CD8-positive, alpha-beta memory T cell (primary cell): ENCODE measurements around the gene DSP. TPM values are rescaled to one million over a fixed set of nuclear protein-coding genes. Genes with fewer than 3 reads are reported as not detected.
A peak's percentile ranks its signal among the peaks of the same experiment; 100 is the strongest.

Source experiments
- CTCF ChIA-PET: fragments of 350-600 bp; sonication (Branson Sonifier 250); formaldehyde crosslinking; loops from one replicate; lab custom pipeline; 2021; ENCODE audit warnings: antibody characterized with exemption; lab: Charles Lee
- POLR2A ChIA-PET: fragments of 350-600 bp; sonication (Branson Sonifier 250); formaldehyde crosslinking; loops from one replicate; lab custom pipeline; 2021; ENCODE audit warnings: antibody characterized with exemption; lab: Charles Lee
- DNase-seq, 5 donors: peaks; one replicate each; pipeline versions ENCODE4 v3.0.0 to v3.0.0-alpha.2; 2020 to 2022; ENCODE audit warnings: mixed read lengths in 1 of 5
- H3K27ac ChIP-seq: one replicate; pipeline ENCODE4 v1.7.0; 2013; ENCODE audit warnings: low read depth, mild to moderate bottlenecking, low read length, moderate library complexity
- H3K27me3 ChIP-seq: 2 replicates; pipeline ENCODE4 v1.7.0; 2013; ENCODE audit warnings: low read length, mild to moderate bottlenecking; ENCODE audit not compliant: insufficient read depth, poor library complexity, severe bottlenecking
- H3K36me3 ChIP-seq: 2 replicates; pipeline ENCODE4 v1.7.0; 2013; ENCODE audit warnings: mild to moderate bottlenecking, low read length, moderate library complexity; ENCODE audit not compliant: insufficient read depth
- H3K4me1 ChIP-seq: 2 replicates; pipeline ENCODE4 v1.7.0; 2013; ENCODE audit warnings: mild to moderate bottlenecking, low read length, moderate library complexity; ENCODE audit not compliant: insufficient read depth
- H3K4me3 ChIP-seq: 2 replicates; pipeline ENCODE4 v1.7.0; 2013; ENCODE audit warnings: mild to moderate bottlenecking, low read length
- H3K9me3 ChIP-seq: 2 replicates; pipeline ENCODE4 v1.7.0; 2013; ENCODE audit warnings: mild to moderate bottlenecking, low read length
- H3K27ac Mint-ChIP-seq, 8 donors: one replicate each; pipeline ENCODE4 v1.8.0; 2020 to 2021; ENCODE audit warnings: mixed read lengths in 8 of 8, mild to moderate bottlenecking in 6 of 8, inconsistent platforms in 3 of 8, moderate library complexity in 3 of 8
- H3K27me3 Mint-ChIP-seq, 2 donors: one replicate each; pipeline ENCODE4 v1.8.0; 2020 to 2021; ENCODE audit warnings: mixed read lengths in 2 of 2, mild to moderate bottlenecking in 1 of 2, moderate library complexity in 1 of 2
- H3K36me3 Mint-ChIP-seq, 3 donors: one replicate each; pipeline ENCODE4 v1.8.0; 2020 to 2021; ENCODE audit warnings: mixed read lengths in 3 of 3, inconsistent platforms in 1 of 3, mild to moderate bottlenecking in 1 of 3
- H3K4me1 Mint-ChIP-seq, 3 donors: one replicate each; pipeline ENCODE4 v1.8.0; 2020 to 2021; ENCODE audit warnings: mixed read lengths in 3 of 3, inconsistent platforms in 1 of 3, mild to moderate bottlenecking in 1 of 3
- H3K4me3 Mint-ChIP-seq, 7 donors: one replicate each; pipeline ENCODE4 v1.8.0; 2020 to 2021; ENCODE audit warnings: mixed read lengths in 7 of 7, mild to moderate bottlenecking in 6 of 7, moderate library complexity in 4 of 7, inconsistent platforms in 2 of 7
- H3K9me3 Mint-ChIP-seq, 5 donors: one replicate each; pipeline ENCODE4 v1.8.0; 2020 to 2022; ENCODE audit warnings: mixed read lengths in 5 of 5, mild to moderate bottlenecking in 3 of 5, moderate library complexity in 2 of 5, inconsistent platforms in 1 of 5
- polyA plus RNA-seq: library from polyadenylated mRNA; unstranded; fragments of 300-500 nt; fragmentation: Illumina TruSeq; gene quantifications from one replicate; pipeline ENCODE4 v1.2.3, GENCODE V29; 2021
- total RNA-seq, 2 experiments: library from RNA; stranded (reverse); gene quantifications; one replicate each; pipeline ENCODE4 v1.2.3, GENCODE V29; 2021

The DSP gene
- total and polyA plus RNA-seq, 3 experiments from 2014 or later, result 0.04 to 0.08 TPM; not detected in 1

DNA sequence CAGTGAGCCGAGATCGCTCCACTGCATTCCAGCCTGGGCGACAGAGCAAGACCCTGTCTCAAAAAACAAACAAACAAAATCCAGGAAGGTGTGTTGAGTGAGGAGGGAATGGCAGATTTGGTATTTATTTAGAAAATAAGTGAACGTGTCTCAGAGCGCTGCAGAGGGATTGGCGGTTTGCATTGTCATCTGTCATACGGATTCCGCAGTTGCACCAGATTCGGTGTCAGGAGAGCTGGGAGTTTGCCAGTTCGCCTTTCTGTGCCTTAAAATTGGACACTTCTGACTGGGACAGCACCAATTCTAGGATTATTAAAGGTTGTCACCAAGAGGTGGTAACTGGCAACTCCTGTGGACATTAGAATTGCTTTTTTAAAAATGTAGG lies 49.4 kb downstream of the DSP start:
- peaks cover 11% of the 10 kb centered on the region for H3K36me3 ChIP-seq
- H3K4me1 ChIP-seq, result peaks cover 26% of the 10 kb centered on the region
- POLR2A ChIA-PET, result no interaction called here
- Mint-ChIP-seq H3K36me3 (peaks cover 0 to 29% (median 5%) of the 10 kb centered on the region in 3 donors), H3K27me3 (no peaks in the 10 kb centered on the region), H3K4me1 (peaks cover 37 to 50% (median 48%) of the 10 kb centered on the region in 3 donors), H3K4me3 (peak overlapping the region; percentile 95 to 100 (median 99)), H3K27ac (peak overlapping the region; percentile 48 to 97 (median 82)), H3K9me3 (no peaks in the 10 kb centered on the region)
- H3K4me3 ChIP-seq, result peak overlapping the region; percentile 62
- no peaks in the 10 kb centered on the region for H3K9me3 ChIP-seq
- CTCF ChIA-PET, result interaction anchor here (1.8 kb wide), 1 partner anchor 315 kb away, joined by 8 read pairs; no protein-coding TSS in a partner anchor
- peak overlapping the region; percentile 72 for H3K27ac ChIP-seq
- no peak for DNase-seq
- H3K27me3 ChIP-seq, result no peaks in the 10 kb centered on the region

DNA sequence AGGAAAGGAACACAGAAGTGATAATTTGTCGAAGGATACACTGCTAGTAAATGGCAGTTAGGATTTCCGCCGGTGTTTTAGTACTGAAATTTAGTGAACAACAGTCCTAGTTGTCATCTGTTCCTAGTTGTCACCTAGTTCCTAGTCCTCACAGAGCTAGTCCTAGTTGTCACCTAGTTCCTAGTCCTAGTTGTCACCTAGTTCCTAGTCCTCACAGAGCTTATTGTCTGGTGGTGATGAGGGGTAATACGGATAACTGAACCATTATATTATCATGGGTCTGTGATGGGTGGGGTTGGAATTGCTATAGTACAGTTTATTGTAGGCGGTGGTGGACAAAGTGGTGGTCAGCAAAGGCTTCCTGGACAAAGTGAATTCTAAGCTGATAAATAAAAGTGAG lies 50.3 kb downstream of the DSP start:
- H3K4me3 Mint-ChIP-seq, result peak overlapping the region; percentile 8 to 99 (median 49)
- POLR2A ChIA-PET, result no interaction called here
- no peak overlapping the region for H3K4me3 ChIP-seq

DNA sequence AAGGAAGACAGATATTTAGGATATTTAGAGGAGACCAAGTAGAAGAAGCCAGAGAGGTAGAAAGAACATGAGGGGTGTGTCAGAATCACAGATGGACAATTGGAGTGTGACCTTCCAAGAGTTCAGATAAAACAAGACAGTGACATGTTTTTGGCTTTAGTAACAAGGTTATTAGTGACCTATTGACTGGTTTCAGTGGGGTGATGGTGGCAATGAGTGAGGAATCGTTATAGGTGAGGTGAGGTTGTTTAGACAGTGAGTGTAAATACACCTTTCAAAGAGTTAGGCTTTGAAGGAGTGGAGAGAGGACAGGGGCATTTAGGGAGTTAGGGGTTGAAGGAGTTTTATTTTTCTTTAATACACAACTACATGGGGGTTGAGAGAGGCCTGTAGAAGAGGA lies 51.8 kb downstream of the DSP start:
- H3K27ac Mint-ChIP-seq, result peak overlapping the region in 7 of 8 donors; percentile 4 to 95 (median 12)
- Histone ChIP-seq H3K36me3 (peaks cover 17% of the 10 kb centered on the region), H3K4me3 (no peak overlapping the region), H3K27ac (no peak overlapping the region), H3K9me3 (no peaks in the 10 kb centered on the region), H3K27me3 (no peaks in the 10 kb centered on the region), H3K4me1 (peaks cover 26% of the 10 kb centered on the region)
- no peak overlapping the region for H3K4me3 Mint-ChIP-seq
- no peaks in the 10 kb centered on the region for H3K9me3 Mint-ChIP-seq
- H3K27me3 Mint-ChIP-seq, result no peaks in the 10 kb centered on the region
- peaks cover 37 to 49% (median 48%) of the 10 kb centered on the region in 3 donors for H3K4me1 Mint-ChIP-seq
- peaks cover 0 to 44% (median 7%) of the 10 kb centered on the region in 3 donors for H3K36me3 Mint-ChIP-seq
- POLR2A ChIA-PET, result no interaction called here
- CTCF ChIA-PET, result no interaction called here
- DNase-seq, result no peak

More for the DNA sequence above, 50.3 kb downstream of the DSP start:
- H3K27ac Mint-ChIP-seq, result peak overlapping the region in 7 of 8 donors; percentile 1 to 85 (median 25)
- Histone ChIP-seq H3K9me3 (no peaks in the 10 kb centered on the region), H3K27ac (no peak overlapping the region), H3K4me1 (peaks cover 26% of the 10 kb centered on the region), H3K27me3 (no peaks in the 10 kb centered on the region), H3K36me3 (peaks cover 17% of the 10 kb centered on the region)
- CTCF ChIA-PET, result no interaction called here
- peaks cover 0 to 37% (median 7%) of the 10 kb centered on the region in 3 donors for H3K36me3 Mint-ChIP-seq
- no peak for DNase-seq
- no peaks in the 10 kb centered on the region for H3K27me3 Mint-ChIP-seq
- H3K4me1 Mint-ChIP-seq, result peaks cover 37 to 54% (median 50%) of the 10 kb centered on the region in 3 donors
- H3K9me3 Mint-ChIP-seq, result no peaks in the 10 kb centered on the region

DNA sequence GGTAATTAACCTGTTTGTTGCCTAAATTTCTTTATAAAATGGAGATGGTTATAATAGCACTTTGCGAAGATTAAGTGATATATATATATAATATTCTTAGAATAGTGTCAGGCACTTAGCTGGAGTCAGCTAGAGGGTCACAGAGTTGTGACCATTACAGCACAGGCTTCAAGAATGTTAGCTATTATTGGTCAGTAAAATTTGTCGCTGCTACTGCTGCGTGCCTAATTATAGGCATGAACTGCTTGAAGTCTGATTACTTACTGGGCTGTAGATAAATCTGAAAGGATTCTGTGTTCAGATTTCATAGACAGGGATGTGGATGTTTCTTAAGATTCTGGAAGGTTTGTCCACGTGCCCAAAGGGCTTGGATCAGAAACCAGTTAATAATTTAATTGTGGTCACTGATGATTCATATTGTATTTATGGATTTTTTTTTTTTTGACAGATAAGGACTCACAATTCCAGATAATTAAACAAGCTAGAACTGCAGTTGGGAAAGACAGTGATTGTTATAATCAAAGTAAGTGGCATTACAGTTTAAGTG lies 53.2 kb downstream of the DSP start:
- H3K27me3 Mint-ChIP-seq, result no peaks in the 10 kb centered on the region
- peaks cover 0 to 54% (median 8%) of the 10 kb centered on the region in 3 donors for H3K36me3 Mint-ChIP-seq
- no peaks in the 10 kb centered on the region for H3K9me3 Mint-ChIP-seq
- H3K9me3 ChIP-seq, result no peaks in the 10 kb centered on the region
- no peak overlapping the region for H3K4me3 ChIP-seq
- no peak overlapping the region for H3K27ac Mint-ChIP-seq
- no peaks in the 10 kb centered on the region for H3K27me3 ChIP-seq
- no peak for DNase-seq
- no peak overlapping the region for H3K27ac ChIP-seq
- ChIA-PET POLR2A (interaction anchor here (0.6 kb wide), 1 partner anchor 16 kb away, joined by 3 read pairs; no protein-coding TSS in a partner anchor), CTCF (no interaction called here)
- no peak overlapping the region for H3K4me3 Mint-ChIP-seq
- peaks cover 18% of the 10 kb centered on the region for H3K4me1 ChIP-seq
- peaks cover 31 to 47% (median 42%) of the 10 kb centered on the region in 3 donors for H3K4me1 Mint-ChIP-seq
- peaks cover 17% of the 10 kb centered on the region for H3K36me3 ChIP-seq

DNA sequence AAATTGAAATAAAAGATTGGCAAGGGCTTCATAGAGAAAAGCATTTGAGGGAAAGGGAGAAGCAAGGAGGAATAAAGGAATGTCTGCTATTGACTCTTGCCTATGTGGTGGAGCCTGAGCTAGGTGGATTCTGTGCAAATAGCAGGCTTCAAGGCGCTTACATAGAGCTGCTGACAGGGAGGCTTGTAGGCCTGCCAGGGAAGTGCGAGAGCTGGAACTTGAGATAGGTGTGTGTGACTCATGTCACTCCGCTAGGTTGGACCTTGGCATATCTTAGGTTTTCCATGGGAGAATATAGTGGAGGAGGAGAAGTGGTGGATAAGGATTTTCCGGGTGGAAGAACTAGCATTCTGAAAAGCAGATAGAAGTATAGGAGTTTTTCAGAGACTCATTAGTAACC lies 62.5 kb downstream of the DSP start:
- Mint-ChIP-seq H3K4me1 (peaks cover 2 to 5% (median 4%) of the 10 kb centered on the region in 3 donors), H3K36me3 (peaks cover 13 to 89% (median 28%) of the 10 kb centered on the region in 3 donors), H3K4me3 (no peak overlapping the region), H3K9me3 (no peaks in the 10 kb centered on the region), H3K27ac (peak overlapping the region in 5 of 8 donors; percentile 4 to 69 (median 33)), H3K27me3 (peaks cover 0 to 1% of the 10 kb centered on the region in 2 donors)
- no peaks in the 10 kb centered on the region for H3K4me1 ChIP-seq
- no peaks in the 10 kb centered on the region for H3K27me3 ChIP-seq
- H3K4me3 ChIP-seq, result no peak overlapping the region
- ChIA-PET POLR2A (no interaction called here), CTCF (interaction anchor here (1.0 to 1.2 kb wide), 2 partner anchors 12 to 328 kb away, joined by 3 to 5 read pairs; no protein-coding TSS in a partner anchor)
- no peak for DNase-seq
- no peak overlapping the region for H3K27ac ChIP-seq
- H3K9me3 ChIP-seq, result no peaks in the 10 kb centered on the region
- peaks cover 55% of the 10 kb centered on the region for H3K36me3 ChIP-seq

DNA sequence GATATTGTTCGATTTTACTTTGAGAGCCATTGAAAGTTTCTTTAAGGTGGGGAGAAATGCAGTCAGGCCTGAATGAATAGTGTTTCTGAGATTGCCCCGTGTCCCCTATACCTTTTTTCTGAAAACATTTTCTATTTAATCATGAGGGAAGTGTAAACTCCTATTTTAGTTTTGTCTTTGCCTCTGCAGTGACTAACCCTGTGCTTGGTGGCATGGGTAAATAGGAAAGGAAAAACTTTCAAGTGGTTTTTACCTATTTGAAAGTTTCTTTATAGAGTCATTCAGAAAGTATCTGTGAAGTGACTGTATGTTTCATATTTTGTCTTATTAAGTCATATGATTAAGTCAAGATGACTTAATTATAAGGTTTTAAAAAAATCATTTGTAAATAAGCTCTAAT lies 63.0 kb downstream of the DSP start:
- H3K9me3 Mint-ChIP-seq, result no peaks in the 10 kb centered on the region
- Histone ChIP-seq H3K27me3 (no peaks in the 10 kb centered on the region), H3K9me3 (no peaks in the 10 kb centered on the region), H3K36me3 (peaks cover 55% of the 10 kb centered on the region), H3K4me3 (no peak overlapping the region), H3K27ac (no peak overlapping the region), H3K4me1 (no peaks in the 10 kb centered on the region)
- H3K27me3 Mint-ChIP-seq, result peaks cover 0 to 1% of the 10 kb centered on the region in 2 donors
- peak overlapping the region in 2 of 8 donors; percentile 52 to 69 for H3K27ac Mint-ChIP-seq
- H3K4me3 Mint-ChIP-seq, result no peak overlapping the region
- ChIA-PET POLR2A (no interaction called here), CTCF (interaction anchor here (1.0 to 1.2 kb wide), 2 partner anchors 11 to 329 kb away, joined by 3 to 5 read pairs; no protein-coding TSS in a partner anchor)
- peaks cover 0 to 5% (median 4%) of the 10 kb centered on the region in 3 donors for H3K4me1 Mint-ChIP-seq
- H3K36me3 Mint-ChIP-seq, result peaks cover 13 to 86% (median 28%) of the 10 kb centered on the region in 3 donors
- no peak for DNase-seq

DNA sequence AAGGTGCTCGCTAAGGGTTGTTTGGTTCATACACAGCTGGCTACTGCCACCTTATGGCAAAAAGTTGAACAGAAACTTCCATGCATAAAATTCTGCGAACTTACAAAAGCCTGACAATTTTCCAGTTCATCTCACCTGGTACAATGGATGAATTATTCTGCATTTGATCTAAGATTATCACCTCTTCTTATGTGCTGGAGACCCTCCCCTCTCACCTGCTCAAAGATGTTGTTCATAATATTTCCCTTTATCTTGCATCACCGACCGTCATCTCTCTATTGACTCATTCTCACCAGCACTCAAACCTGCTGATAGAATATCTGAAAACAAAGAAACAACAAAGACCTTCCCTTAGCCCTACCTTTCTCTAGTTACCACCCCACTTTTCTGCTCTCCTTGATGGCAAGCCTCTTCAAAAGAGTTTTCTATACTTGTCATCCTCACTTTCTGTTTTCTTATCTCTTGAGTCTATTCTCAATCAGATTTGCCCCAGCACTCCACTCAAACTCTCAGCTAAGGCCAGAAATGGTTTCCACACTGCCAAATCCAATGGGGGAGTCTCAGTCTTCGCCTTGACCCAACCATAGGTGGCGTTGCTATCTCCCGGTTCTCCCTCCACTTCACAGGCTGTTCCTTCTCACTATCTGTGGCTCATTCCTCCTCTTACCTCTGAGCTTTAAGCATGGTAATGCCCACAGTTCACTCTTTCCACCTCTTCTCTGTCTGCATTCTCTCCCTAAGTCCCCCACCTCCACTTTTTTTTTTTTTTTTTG lies 74.3 kb downstream of the DSP start:
- DNase-seq, result peak in 2 of 5 donors; percentile 11 to 36
- H3K27ac ChIP-seq, result no peak overlapping the region
- no peaks in the 10 kb centered on the region for H3K9me3 Mint-ChIP-seq
- H3K4me3 Mint-ChIP-seq, result peak overlapping the region in 6 of 7 donors; percentile 1 to 52 (median 24)
- ChIA-PET CTCF (interaction anchor here (0.6 to 4.7 kb wide), 8 partner anchors 9 to 939 kb away, joined by 3 to 63 read pairs (median 4); partner anchors contain the start of gene SNRNP48), POLR2A (no interaction called here)
- H3K4me1 ChIP-seq, result no peaks in the 10 kb centered on the region
- H3K27me3 Mint-ChIP-seq, result peaks cover 1 to 17% of the 10 kb centered on the region in 2 donors
- peak overlapping the region in 2 of 8 donors; percentile 2 to 23 for H3K27ac Mint-ChIP-seq
- H3K4me1 Mint-ChIP-seq, result peaks cover 7 to 13% (median 8%) of the 10 kb centered on the region in 3 donors
- no peaks in the 10 kb centered on the region for H3K36me3 ChIP-seq
- H3K36me3 Mint-ChIP-seq, result peaks cover 0 to 22% (median 6%) of the 10 kb centered on the region in 3 donors
- no peaks in the 10 kb centered on the region for H3K27me3 ChIP-seq
- H3K4me3 ChIP-seq, result no peak overlapping the region
- no peaks in the 10 kb centered on the region for H3K9me3 ChIP-seq
